ENCODE data around the gene PTK7.

The PTK7 gene

GRCh38 chr6:43205849-43206248, 129.7 kb downstream of the PTK7 start:
- no peak for TF ChIP-seq CTCF (IDR thresholded peaks at IDR 0.05; ENCODE audit: borderline replicate concordance, control extremely low read depth, extremely low read depth, insufficient read depth, missing control alignments)
- DNase-seq (ENCODE audit: low spot score), result no peak
- in situ Hi-C loops (cut with MboI; ENCODE audit: low sequenced_read_pairs, unreplicated experiment), result no loop called here

- no peak for TF ChIP-seq CTCF (IDR thresholded peaks at IDR 0.05; ENCODE audit: borderline replicate concordance, control extremely low read depth, extremely low read depth, insufficient read depth, missing control alignments)
- no peak for DNase-seq (ENCODE audit: low spot score)
- in situ Hi-C loops (cut with MboI; ENCODE audit: low sequenced_read_pairs, unreplicated experiment), result no loop called here
These were observed 131.2 kb downstream of the PTK7 start for GRCh38 chr6:43207286-43207685.
